WI38 (cell line): ENCODE results near the gene HPSE2.

Source experiments
- H3K4me3 ChIP-seq: 2 replicates; pipeline ENCODE4 v1.5.1; 2011; ENCODE audit warnings: low read depth, mild to moderate bottlenecking, control low read depth, low read length
- CTCF ChIP-seq: IDR thresholded peaks from 2 replicates; pipeline ENCODE4 v1.5.1; 2012; ENCODE audit warnings: low read depth, mild to moderate bottlenecking, control low read depth, low read length

Gene HPSE2

GRCh38 chr10:99045671-99046070 is 190.0 kb downstream of the HPSE2 start:
- H3K4me3 ChIP-seq = no peak overlapping the region
- TF ChIP-seq CTCF = no peak

- no peak for TF ChIP-seq CTCF
- no peak overlapping the region for H3K4me3 ChIP-seq
Observed at GRCh38 chr10:99042051-99042771, 193.4 kb downstream of the HPSE2 start.

GRCh38 chr10:99041468-99041867 is 194.2 kb downstream of the HPSE2 start:
- H3K4me3 ChIP-seq = no peak overlapping the region
- TF ChIP-seq CTCF = no peak

- H3K4me3 ChIP-seq = no peak overlapping the region
- TF ChIP-seq CTCF = no peak
Observed at GRCh38 chr10:99013885-99014284, 221.8 kb downstream of the HPSE2 start.

GRCh38 chr10:99010286-99010685 is 225.4 kb downstream of the HPSE2 start:
- H3K4me3 ChIP-seq = no peak overlapping the region
- no peak for TF ChIP-seq CTCF

- no peak for TF ChIP-seq CTCF
- no peak overlapping the region for H3K4me3 ChIP-seq
Observed at GRCh38 chr10:99008054-99008453, 227.6 kb downstream of the HPSE2 start.

GRCh38 chr10:99007457-99007856 is 228.2 kb downstream of the HPSE2 start:
- no peak overlapping the region for H3K4me3 ChIP-seq
- TF ChIP-seq CTCF = no peak
